Activated T-cell treated with anti-CD3 and anti-CD28 coated beads, Interleukin-2, amount 50 U/mL, for 48 hours (primary cell): ENCODE measurements around the gene IL10.
"Not testable (repeated sequence)": the region's sequence is repeated elsewhere in the genome, so short reads cannot be mapped to it uniquely, and the experiment has no call there.

Experiments
- DNase-seq, 2 experiments: peaks; one replicate each; pipeline ENCODE4 v3.0.0-alpha.2; 2020

Gene IL10

DNA sequence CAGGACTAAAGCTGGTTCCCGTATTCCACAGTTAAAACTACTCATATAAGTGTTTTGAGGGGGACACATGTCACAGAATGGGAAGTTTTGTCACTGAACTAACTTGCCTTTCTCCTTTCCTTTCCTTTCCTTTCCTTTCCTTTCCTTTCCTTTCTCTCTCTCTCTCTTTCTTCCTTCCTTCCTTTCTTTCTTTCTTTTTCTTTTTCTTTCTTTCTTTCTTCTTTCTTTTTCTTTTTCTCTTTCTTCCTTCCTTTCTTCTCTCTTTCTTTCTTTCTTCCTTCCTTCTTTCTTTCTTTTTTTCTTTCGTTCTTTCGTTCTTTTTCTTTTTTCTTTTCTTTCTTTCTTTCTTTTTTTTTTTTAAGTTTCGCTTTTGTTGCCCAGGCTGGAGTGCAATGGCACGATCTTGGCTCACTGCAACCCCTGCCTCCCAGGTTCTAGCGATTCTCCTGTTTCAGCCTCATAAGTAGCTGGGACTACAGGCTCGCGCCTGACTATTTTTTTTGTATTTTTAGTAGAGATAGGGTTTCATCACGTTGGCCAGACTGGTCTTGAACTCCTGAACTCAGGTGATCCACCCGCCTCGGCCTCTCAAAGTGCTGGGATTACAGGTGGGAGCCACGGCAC lies 9.4 kb downstream of the IL10 start:
- not testable (repeated sequence) for DNase-seq

DNA sequence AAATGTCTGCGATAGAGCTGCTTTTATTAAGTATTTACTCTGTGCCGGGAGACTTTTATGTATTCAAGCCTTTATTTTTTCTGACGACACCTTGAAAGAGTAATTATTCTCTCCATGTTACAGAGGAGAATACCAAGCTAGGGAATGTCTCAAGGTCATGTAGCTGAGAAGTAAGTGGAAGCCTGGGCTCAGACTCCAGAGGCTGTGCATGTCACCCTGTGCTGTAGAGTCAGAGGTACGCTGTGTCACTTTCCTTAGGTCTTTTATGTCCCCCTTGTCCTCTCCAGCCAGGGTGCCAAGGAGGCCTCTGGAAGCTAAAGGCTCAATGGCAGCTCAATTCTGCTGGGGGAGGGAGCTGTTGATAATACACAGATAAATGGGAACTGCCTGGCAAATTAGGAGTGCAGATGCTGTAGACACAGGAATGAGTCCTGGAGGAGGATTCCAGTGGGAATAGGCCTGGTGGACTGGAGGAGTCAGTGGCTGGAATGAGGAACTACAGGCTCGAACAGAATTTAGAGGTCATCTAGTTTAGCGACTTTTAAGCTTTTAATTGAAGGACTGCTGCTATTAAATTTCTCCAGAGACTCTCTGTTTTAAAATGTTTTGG lies 11.0 kb downstream of the IL10 start:
- DNase-seq = no peak

- DNase-seq = no peak
Observed at GRCh38 chr1:206760590-206760989, 11.7 kb downstream of the IL10 start.

DNA sequence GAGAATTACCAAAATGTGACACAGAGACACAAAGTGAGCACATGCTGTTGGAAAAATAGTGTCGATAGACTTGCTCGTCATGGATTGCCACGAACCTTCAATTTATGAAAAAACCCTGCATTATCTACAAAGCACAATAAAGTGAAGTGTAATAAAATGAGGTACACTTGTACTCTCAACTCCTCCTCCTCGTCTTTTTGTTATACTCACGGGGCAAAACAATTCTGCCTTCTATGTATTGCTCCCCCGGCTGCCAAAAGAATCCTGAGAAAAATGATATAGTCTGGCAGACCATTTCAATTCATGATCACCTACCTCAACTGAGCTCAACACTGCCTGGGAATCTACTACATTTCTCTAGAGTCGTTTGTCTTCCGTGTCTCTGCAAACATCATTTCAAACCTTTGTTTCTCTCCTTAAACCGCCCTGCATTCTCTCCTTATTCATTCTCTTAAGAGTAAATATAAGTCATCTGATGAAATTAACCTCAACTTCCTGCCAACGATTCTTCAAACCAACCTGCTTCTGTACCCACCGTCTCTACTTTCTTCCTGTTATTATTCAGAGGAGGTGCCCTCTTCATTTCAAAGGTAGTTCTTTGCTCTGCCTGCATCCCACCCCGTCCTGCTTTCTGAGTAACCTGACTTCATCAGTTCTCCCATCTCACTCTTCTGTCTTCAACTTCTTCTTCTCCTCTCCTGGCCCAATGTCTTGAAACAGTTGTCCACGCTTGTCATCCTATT lies 14.6 kb downstream of the IL10 start:
- DNase-seq = peak; percentile 50 to 54

GRCh38 chr1:206754011-206754410 lies 18.3 kb downstream of the IL10 start:
- DNase-seq = no peak

- DNase-seq = no peak
Observed at GRCh38 chr1:206753141-206753540, 19.2 kb downstream of the IL10 start.

DNA sequence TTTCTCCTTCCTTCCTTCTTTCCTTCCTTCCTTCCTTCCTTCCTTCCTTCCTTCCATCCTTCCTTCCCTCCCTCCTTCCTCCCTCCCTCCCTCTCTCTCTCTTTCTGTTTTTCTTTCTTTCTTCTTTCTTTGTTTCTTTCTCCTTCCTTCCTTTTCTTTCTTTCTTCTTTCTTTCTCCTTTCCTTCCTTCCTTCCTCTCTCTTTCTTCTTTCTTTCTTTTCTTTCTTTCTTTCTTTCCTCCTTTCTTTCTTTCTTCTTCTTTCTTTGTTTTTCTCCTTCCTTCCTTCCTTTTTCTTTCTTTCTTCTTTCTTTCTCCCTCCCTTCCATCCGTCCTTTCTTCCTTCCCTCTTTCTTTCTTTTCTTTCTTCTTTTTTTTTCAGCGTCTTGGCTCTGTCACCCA lies 19.8 kb downstream of the IL10 start:
- DNase-seq = no peak

GRCh38 chr1:206751891-206752290 lies 20.4 kb downstream of the IL10 start:
- no peak for DNase-seq

DNA sequence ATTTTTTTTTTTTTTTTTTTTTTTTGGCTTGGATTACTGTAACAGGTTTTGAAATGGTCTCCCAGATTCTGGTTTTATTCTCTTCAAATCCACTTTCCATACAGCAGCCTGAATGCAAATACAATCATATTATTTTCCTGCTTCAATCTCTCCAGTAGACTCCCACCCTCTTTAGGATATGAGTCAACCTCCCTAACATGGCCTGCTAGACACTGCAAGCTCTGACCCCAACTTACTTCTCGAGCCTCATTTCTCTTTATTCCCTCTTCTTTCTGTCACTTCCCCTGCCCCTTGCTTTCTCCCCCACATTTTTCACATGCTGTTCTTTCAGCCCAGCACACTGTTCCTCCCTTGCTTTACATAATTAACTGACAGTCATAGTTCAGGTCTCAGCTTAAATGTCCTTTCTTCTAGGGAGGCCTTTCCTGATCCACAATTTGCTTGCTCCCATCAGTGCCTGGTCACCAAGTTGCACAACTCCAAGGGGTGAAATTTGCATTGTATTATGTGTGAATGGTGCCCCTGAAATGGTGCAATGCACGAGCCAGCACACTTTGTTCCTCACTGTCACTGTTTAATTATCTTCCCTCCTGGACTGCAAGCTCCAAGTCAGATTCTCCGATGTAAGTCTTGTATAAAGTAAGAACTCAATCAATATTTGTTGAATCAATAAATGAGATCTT lies 23.8 kb downstream of the IL10 start:
- DNase-seq = no peak

DNA sequence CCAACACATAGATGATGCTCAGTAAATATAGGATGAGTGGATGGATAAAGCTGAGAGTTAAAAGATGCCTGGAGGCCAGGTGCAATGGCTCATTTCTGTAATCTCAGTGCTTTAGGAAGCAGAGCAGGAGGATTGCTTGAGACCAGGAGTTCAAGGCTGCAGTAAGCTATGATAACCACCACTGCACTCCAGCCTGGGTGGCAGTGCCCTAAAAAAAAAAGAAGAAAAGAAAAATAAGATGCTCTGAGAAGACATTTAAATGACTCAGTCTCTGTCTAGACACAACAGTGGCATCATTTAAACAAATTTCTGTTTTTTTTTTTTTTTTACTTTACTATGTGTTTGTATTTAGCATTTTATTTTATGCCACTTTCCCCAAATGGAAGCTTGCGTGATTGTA lies 27.0 kb downstream of the IL10 start:
- DNase-seq = no peak

- peak in 1 of 2 experiments; percentile 49 for DNase-seq
Observed at GRCh38 chr1:206744683-206745082, 27.6 kb downstream of the IL10 start.

DNA sequence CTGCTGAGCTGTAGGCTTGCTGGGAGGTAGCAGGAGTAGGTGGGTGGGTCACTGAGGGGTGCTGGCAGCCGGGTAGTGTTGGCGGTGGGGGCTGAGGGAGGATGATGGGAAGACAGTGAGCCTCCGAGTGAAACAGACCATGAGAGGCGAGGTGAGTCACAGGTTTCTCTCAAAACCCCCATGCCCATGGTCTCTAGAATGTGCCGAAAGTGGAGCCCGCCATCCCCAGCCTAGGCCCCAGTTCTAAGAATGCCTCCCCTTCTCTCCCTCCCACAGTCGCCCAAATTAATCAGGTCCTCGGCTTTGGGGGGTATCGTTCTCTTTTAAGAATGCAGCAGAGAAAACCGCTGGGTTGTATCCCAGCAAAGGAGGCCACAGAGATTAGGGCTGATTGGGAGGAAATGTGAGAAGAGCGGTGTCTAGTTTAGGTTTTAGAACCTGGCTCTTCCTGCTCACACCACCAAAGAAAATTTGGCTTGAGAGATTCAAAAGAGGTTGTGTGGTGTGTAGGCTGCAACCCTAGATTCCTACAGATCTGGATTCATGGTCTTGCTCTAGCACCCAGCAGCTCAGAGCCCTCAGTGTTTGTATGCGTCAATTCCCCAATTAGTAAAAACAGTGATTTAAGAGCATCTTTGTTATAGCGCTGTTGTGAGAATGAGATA lies 29.4 kb downstream of the IL10 start:
- DNase-seq = peak; percentile 69 to 74

DNA sequence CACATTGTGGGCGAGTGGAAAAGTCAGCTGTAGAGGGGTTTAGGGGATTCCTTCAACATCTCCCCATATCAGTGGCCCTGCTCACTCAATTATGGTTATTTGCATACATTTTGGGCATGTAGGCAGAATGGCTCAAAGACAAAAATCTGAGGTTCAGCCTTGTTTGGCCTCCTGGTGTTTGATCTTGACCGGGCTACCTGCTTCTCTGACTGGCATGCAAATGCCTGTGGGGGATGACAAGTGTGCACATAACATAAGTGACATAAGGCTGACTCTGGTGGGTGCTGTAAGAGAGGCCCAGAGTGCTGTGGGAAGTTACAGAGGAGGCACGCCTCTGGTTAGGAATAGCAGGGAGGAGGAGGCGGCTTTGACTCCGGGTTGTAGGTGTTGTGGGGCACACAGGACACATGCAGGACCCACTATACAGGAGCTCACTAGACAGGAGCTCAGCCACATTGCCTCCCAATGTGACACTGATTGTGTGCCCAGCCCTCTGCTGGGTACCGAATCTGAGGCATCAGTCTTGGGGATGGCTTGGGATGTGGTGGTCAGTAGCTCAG lies 31.1 kb downstream of the IL10 start:
- no peak for DNase-seq

DNA sequence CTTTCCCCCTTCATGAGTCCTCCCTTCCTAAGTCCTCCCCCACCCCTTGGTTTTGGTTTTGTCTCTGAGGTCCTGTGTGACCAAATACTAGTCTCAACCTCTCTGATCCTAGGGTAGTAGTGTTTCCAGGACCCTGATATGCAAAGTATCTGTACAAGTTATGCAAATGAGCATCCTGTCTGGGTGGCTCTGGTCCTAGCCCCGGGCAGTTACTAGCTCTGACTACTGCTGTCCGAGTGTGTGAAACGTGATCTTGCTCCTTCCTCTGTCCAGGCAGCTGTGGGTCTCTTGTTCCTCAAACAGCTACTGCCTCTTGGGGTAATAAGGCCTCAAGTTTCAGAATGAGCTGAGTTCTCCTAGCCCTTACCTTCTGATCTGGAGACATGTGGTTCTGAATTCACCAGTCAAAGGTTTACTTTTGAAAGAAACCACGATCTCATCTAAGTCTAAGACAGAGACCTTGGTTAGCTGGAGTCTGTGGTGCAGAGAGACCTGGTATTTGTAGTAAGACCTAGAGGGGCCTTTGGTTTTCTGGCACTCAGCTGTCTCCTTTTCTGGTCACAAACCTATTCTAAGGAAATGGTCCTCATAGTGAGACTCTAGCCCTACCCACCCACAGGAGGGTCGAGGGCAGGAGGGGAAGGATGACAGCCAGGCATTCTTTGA lies 32.8 kb downstream of the IL10 start:
- DNase-seq = peak; percentile 72 to 75

DNA sequence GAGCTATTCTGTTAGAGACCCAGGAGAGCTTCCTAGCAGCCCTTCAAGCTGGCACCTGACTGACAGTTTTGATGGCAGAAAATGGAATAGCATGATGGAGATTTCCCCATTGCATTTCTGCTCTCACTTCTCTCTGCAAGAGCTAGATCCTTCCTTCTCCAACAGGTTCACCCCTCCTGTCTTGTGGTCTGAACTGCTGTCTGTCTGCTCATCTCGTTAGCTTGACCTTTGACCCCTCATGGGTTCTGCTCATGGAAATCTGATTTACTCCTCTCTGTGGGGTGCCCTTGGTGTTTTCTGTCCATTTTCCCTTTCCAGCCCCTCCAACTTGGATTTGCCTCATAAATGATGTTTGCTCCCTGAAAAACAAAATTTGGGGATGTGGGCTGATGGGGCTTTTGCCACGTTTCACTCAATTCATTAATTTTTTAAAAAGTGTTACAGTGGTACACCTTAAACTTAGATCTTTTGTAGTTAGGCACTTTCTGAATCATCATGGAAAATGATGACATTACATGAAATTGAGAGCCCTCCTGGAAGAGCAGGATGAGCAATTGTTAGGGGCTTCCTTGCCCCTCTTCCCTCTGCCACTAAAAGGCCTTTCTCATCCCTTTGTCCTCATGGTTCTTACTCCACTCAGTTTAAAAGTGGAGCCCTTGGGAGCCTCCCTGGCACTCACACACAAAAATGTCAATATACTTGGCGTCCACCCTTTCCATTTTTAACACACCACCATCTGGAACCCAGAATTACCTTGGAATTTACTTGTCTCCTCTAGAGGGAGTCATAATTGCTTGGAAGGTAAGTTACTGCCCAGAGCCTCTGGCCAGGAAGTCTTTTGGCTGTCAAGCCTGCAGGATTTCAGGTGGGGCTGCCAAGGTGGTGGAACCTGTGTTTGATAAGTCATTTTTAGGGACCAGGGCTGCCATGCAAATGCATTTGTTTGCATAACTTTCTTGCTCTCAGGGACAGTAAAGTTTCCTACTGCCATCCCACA lies 33.6 kb downstream of the IL10 start:
- no peak for DNase-seq

DNA sequence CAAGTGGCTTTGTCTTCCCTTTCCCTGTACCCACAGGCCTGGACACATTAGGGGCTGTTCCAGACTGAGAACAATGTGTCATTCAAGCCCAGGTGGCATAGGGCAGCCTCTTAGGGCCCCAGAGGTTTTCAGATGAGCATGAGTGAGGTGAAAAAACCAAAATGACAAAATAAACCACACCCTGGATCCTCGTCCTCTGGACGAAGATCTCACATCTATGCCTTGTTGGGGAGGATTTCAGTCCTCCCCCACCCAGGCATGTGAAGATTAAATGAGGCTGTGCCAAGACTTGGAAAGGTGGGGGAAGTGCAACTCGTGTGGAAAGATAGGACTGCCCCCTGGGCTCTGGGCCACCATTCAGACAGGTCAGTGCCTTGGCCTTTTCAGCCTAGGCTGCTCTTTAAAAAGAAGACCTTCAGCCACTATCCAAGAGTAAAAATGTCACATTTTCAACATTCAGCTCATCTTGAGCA lies 34.5 kb downstream of the IL10 start:
- DNase-seq = peak; percentile 56 to 61

DNA sequence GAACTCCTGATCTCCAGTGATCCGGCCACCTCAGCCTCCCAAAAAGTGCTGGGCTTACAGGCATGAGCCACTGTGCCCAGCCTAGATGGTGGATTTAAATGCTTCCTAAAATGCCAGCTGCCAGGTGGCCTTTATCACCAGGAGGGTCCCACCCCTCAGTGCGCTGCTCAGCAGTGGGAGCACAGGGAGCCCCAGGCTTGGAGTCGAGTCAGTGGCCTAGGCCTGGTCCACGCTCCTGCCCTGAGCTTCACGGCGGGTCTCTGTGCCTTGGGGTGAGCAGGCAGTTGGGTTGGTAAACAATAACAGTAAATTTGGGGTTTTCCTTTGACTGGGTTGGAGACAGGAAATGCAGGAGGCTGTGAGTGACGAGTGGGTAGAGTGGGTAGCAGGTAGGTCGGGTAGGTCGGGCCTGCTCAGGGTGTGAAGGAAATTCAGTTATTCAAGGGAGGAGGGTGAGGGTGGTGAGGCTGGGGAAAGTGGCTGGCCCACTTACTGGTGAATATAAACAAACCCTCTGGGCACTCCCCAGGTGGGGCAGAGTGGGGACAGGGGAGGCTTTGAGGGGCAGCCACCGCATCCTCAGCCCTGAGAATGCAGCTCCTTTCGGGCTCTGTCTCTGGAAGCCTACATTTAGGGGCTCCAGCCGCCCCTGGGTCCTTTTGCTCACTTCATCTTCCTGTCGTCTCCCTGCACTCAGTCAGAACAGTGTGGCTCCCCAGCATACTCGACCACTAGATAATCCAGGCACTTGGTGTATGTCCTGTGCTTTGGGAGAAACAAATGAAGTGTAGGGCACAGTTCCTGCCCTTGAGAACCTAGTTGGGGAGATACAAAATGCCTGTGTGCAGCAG lies 35.2 kb downstream of the IL10 start:
- DNase-seq = no peak

DNA sequence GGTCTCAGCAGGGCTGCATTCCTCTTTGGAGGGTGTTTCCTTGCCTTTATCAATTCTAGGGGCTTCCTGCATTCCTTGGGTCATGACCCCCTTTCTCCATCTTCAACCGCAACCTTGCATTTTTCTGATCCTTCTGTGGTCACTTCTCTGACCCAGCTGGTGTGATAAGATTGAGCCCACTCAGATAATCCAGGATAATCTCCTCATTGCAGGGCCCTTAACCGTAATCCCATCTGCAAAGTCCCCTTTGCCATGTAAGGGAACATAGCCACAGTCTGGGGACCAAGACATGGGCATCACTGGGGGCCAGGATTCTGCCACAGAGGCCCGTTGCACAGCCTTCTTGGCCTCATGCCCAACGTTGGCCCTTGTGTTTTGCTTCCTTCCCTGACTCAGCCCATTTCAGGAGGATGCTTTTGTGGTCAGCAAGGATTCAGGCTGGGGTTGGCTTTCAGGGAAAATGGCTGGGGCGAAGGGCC lies 36.7 kb downstream of the IL10 start:
- DNase-seq = no peak

- DNase-seq = peak; percentile 87 to 88
Observed at GRCh38 chr1:206734499-206735142, 37.7 kb downstream of the IL10 start.
